ENCODE results near the gene VKORC1.

The VKORC1 gene

DNA sequence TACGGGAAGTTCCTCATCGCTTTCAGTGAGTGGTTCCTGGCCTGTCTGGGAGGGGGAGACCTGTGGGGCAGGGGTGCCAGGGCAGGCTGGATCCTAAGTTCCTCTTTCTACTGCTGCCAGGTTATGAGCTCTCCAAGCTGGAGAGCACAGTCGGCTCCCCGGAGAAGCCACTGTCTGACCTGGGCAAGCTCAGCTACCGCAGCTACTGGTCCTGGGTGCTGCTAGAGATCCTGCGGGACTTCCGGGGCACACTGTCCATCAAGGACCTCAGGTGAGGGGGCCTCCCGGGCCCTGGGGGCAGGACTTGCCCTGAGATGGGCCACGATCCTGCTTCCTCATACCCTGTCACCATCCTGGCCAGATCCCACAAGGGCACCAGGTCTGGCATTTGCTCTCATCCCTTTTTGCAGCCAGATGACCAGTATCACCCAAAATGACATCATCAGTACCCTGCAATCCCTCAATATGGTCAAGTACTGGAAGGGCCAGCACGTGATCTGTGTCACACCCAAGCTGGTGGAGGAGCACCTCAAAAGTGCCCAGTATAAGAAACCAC, 35.8 kb upstream of the VKORC1 start:
- CTCF ChIA-PET = interaction anchor here (1.6 to 8.5 kb wide), 3 partner anchors 10 to 13 kb away, joined by 4 to 68 read pairs (median 14); partner anchors contain the start of gene KAT8
- POLR2A ChIA-PET = interaction anchor here (1.3 to 1.9 kb wide), 2 partner anchors 12 to 13 kb away, joined by 3 to 8 read pairs; partner anchors contain the start of gene KAT8
- DNase-seq (ENCODE audit: extremely low spot score) = no peak
- TF ChIP-seq, protein P1, sequence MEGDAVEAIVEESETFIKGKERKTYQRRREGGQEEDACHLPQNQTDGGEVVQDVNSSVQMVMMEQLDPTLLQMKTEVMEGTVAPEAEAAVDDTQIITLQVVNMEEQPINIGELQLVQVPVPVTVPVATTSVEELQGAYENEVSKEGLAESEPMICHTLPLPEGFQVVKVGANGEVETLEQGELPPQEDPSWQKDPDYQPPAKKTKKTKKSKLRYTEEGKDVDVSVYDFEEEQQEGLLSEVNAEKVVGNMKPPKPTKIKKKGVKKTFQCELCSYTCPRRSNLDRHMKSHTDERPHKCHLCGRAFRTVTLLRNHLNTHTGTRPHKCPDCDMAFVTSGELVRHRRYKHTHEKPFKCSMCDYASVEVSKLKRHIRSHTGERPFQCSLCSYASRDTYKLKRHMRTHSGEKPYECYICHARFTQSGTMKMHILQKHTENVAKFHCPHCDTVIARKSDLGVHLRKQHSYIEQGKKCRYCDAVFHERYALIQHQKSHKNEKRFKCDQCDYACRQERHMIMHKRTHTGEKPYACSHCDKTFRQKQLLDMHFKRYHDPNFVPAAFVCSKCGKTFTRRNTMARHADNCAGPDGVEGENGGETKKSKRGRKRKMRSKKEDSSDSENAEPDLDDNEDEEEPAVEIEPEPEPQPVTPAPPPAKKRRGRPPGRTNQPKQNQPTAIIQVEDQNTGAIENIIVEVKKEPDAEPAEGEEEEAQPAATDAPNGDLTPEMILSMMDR (IDR thresholded peaks at IDR 0.05; ENCODE audit: control extremely low read depth, extremely low read depth, low read depth, missing control alignments) = no peak

DNA sequence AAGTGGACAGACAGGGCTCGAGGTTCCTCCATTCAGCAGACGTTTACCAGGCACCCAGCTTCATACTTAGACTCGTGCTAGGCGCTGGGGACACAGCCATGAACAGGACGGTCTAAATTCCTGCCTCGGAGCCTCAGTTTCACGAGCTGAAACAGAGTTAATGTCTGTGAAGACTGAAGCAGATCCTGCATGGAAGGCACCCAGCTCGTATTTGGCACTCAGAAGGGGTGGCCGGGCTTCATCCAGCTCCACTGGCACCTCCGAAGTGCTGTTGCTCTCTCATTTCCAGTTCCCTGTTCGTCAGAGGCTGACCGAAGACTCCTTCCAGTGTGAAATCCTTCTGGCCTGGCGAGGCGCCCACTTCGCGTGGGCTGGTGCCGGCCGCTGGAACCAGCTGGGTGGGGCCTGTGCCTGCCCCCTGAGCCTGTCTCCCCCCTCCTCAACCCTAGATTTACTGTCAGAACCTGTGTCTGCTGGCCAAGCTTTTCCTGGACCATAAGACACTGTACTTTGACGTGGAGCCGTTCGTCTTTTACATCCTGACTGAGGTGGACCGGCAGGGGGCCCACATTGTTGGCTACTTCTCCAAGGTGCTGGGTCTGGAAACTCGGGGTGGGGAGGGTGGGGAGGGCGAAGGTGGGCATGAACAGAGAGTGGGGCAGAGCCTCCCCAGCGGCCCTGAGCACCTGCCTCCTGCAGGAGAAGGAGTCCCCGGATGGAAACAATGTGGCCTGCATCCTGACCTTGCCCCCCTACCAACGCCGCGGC, 35.2 kb upstream of the VKORC1 start:
- ChIA-PET POLR2A (interaction anchor here (1.9 kb wide), 1 partner anchor 12 kb away, joined by 8 read pairs; the partner anchor contains the start of gene KAT8), CTCF (interaction anchor here (1.0 to 8.5 kb wide), 4 partner anchors 10 to 27 kb away, joined by 3 to 68 read pairs (median 8); partner anchors contain the start of gene KAT8)
- no peak for DNase-seq (ENCODE audit: extremely low spot score)
- TF ChIP-seq, protein P1 (IDR thresholded peaks at IDR 0.05; ENCODE audit: control extremely low read depth, extremely low read depth, low read depth, missing control alignments) = no peak

DNA sequence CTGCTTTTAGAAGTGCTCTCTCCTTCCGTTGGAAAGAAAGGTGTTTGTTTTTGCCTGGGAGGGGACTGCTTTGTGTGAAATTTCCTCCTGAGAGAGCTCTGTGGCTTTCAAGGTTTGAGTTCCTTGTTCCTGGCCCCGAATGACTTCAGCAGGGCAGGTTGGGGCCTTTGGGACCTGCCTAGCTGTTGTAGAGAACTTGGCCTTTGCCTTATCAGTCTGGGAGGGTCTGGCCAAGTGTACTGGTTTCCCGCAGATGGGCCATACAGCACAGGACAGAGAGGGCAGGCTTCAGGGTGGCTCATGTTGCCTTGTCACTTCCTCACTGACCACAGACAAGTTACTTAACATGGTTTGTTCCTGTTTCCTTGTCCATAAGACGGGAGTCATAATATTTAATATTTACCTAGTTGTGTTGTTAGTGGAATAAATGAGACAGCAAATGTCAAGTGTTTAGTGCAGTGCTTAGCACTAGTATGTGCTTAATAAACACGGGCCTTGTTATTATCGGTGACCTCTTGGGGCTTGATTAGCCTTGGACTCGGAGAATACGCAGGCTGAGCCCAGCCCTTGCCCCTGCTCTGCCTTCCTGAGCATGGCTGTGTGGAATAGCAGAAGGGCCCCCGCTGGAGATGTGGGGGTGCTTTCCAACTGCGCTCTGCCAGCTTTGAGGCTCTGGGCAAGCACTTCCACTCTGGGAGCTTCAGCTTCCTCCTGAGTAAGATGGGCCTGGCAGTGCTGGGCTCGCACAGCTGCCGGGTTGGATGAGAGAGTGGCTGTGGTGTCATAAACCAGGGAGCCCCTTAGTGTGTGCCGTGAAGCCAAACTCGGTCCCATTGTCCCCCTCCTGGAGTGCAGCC, 34.3 kb upstream of the VKORC1 start:
- TF ChIP-seq, protein P1 (IDR thresholded peaks at IDR 0.05; ENCODE audit: control extremely low read depth, extremely low read depth, low read depth, missing control alignments) = no peak
- DNase-seq (ENCODE audit: extremely low spot score) = no peak
- ChIA-PET POLR2A (interaction anchor here (1.9 kb wide), 1 partner anchor 11 kb away, joined by 8 read pairs; the partner anchor contains the start of gene KAT8), CTCF (interaction anchor here (1.0 to 8.5 kb wide), 4 partner anchors 9 to 28 kb away, joined by 3 to 68 read pairs (median 8); partner anchors contain the start of gene KAT8)

DNA sequence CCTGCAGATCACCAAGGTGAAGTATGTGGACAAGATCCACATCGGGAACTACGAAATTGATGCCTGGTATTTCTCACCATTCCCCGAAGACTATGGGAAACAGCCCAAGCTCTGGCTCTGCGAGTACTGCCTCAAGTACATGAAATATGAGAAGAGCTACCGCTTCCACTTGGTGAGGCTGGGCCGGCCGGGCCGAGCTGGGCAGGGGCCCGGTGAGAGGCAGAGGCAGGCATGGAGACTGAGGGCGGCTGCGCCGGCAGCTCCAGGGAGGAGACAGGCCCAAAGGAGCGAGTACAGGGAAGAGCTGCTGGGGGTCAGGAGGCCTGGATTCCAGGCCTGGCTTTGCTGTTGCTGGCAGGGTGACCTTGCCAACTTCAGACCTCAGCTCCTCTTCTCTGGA, 32.6 kb upstream of the VKORC1 start:
- CTCF ChIA-PET = interaction anchor here (0.7 to 8.5 kb wide), 2 partner anchors 14 to 331 kb away, joined by 3 to 68 read pairs; no protein-coding TSS in a partner anchor
- POLR2A ChIA-PET = no interaction called here
- TF ChIP-seq, protein P1 (IDR thresholded peaks at IDR 0.05; ENCODE audit: control extremely low read depth, extremely low read depth, low read depth, missing control alignments) = no peak
- no peak for DNase-seq (ENCODE audit: extremely low spot score)

DNA sequence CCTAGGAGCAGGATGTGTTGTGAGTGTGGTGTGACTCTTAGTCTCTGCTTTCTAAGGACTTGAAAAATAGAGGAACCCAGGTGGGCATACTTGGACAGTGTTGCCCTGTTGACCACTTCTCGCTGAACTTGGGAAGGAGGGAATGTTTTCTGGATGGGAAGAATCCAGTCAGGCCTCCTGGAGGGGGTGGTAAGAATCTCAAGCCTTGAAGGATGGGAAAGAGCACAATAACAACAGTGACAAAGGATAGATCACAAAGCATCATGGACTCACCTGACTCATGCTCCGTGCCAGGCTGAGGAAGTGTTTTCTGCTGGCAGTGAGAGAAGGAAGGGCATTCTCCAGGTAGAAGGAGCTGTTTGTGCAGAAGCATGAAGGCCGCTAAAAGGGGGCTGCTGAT, 31.2 kb upstream of the VKORC1 start:
- POLR2A ChIA-PET = no interaction called here
- CTCF ChIA-PET = interaction anchor here (8.5 kb wide), 1 partner anchor 15 kb away, joined by 68 read pairs; no protein-coding TSS in a partner anchor
- TF ChIP-seq, protein P1 (IDR thresholded peaks at IDR 0.05; ENCODE audit: control extremely low read depth, extremely low read depth, low read depth, missing control alignments) = no peak

DNA sequence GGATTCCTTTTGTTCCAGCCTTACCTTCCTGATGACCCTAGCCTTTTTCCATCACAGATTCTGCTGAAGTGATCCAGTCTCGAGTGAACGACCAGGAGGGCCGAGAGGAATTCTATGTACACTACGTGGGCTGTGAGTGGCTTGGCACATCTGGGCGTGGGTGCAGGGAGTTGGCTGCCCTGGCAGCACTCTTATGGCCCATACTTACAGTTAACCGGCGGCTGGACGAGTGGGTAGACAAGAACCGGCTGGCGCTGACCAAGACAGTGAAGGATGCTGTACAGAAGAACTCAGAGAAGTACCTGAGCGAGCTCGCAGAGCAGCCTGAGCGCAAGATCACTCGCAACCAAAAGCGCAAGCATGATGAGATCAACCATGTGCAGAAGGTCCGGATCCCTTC, 25.5 kb upstream of the VKORC1 start:
- POLR2A ChIA-PET = no interaction called here
- DNase-seq (ENCODE audit: extremely low spot score) = no peak
- CTCF ChIA-PET = interaction anchor here (1.8 to 3.0 kb wide), 3 partner anchors 9 to 22 kb away, joined by 5 to 16 read pairs (median 14); no protein-coding TSS in a partner anchor
- TF ChIP-seq, protein P1 (IDR thresholded peaks at IDR 0.05; ENCODE audit: control extremely low read depth, extremely low read depth, low read depth, missing control alignments) = no peak

More for the DNA sequence above, 31.2 kb upstream of the VKORC1 start:
- no peak for DNase-seq (ENCODE audit: extremely low spot score)
